ENCODE data around the gene FGF6.
"Not testable (repeated sequence)": the region's sequence is repeated elsewhere in the genome, so short reads cannot be mapped to it uniquely, and the experiment has no call there.

FGF6 gene, protein sequence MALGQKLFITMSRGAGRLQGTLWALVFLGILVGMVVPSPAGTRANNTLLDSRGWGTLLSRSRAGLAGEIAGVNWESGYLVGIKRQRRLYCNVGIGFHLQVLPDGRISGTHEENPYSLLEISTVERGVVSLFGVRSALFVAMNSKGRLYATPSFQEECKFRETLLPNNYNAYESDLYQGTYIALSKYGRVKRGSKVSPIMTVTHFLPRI

GRCh38 chr12:4445156-4446101, at the start of gene FGF6:
Gene FGF6 (minus strand): TSS chr12:4445815. CDS start chr12:4445570, 245 bp downstream.
- in situ Hi-C loops (cut with MboI; ENCODE audit: low sequenced_read_pairs): no loop called here

GRCh38 chr12:4490973-4491372, 45.4 kb upstream of the FGF6 start:
- in situ Hi-C loops (cut with MboI; ENCODE audit: low sequenced_read_pairs): no loop called here

- in situ Hi-C loops (cut with MboI; ENCODE audit: low sequenced_read_pairs): no loop called here
Measured at GRCh38 chr12:4489556-4489955, 43.9 kb upstream of the FGF6 start.

- in situ Hi-C loops (cut with MboI; ENCODE audit: low sequenced_read_pairs): no loop called here
Measured at GRCh38 chr12:4486980-4487379, 41.4 kb upstream of the FGF6 start.

GRCh38 chr12:4486049-4486699, 40.6 kb upstream of the FGF6 start:
- in situ Hi-C loops (cut with MboI; ENCODE audit: low sequenced_read_pairs): no loop called here

DNA sequence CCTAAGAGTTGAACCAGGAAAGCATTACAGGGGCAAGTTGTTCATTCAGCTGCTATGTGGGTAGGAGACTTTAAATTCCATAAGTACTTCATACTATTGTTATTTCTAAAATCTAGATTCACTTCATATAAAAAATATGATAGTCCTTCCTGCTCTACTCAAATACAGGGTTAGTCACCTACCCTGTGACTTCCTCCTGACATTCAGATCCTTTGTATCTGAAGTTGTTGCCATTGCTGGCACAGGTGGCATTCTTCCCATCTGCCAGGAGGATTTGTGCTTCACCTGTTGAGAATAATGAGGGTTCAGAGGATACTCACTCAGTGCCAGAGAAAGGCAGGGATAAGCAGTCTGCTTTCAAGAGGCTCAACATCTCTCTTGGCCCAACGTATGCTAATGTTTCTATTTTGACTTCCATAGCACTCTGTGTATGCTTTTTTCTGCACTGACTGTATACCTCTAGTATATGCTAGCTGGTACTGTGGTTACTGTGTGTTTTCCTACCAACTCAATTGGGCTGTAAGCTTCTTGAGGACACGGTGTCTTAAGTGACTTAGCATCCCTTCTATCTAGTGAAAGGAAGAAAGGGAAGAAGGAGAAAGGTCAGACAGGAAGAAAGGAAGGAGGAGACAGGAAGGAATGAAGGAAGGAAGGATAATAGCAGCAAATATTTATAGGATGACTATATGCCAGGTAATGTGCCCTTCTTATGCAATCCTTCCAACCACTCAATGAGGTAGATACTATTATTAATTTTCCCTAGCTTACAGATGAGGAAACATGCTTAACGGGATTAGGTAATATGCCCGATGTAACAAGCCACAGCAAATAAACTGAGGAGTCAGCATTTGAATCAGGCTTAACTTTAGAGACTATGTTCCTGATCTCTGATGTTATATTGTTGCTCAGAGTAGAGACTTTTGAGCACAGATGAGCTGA, 38.5 kb upstream of the FGF6 start:
- in situ Hi-C loops (cut with MboI; ENCODE audit: low sequenced_read_pairs): no loop called here

DNA sequence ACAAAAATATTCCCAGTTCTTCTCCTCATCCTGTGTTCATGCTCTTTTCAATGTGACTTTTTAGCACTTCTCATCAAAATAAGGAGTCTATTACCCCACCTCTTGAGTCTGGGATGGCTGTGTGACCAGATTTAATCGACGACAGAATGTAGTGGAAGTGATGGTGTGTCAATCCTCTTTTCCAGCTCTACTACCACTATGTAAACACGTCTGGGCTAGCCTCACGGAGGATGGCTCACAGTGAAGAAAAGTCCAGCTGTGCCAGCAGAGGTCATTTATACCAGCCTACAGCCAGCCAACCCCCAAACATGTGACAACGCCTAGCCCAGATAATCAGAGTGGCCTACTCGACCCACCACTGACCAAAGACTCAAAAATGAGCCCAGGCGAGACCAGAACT, 37.3 kb upstream of the FGF6 start:
- in situ Hi-C loops (cut with MboI; ENCODE audit: low sequenced_read_pairs): no loop called here

GRCh38 chr12:4478933-4479332, 33.3 kb upstream of the FGF6 start:
- in situ Hi-C loops (cut with MboI; ENCODE audit: low sequenced_read_pairs): no loop called here

DNA sequence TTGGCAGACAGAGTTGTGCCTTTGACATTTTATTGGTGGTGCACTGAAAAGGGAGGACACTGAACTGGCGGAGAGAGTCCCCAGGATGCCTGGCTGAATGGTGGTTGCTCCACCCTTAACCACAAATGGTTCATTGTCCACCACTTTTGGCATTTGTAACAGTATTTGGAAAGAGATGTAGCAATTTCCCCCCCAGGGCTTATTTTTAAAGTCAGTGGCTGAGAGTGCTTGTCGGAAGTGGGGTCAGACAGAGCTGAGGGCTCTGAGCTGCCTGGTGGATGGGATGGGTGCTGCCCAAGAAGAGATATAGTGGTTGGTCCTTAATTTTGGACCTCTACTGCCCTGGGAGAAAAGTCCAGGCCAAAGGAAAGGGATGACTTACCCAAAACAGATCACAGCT, 31.5 kb upstream of the FGF6 start:
- in situ Hi-C loops (cut with MboI; ENCODE audit: low sequenced_read_pairs): no loop called here

DNA sequence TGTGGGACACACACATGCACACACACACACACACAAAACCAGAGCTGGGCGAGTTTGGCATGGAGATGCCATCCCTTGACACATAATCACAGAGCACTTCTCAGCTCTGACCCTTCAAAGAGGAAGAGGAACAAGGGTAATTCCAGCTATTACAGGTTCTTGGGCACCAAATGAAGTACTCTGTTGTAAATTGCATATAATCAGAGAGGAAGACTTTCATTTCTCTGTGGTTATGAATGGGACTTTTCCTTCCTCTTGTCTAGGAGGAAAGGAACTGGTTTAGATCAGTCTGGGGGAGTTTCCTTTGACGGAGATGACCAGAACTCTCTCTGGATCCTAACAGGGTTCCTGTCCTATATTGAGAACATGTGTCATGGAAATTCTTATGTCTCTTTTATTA, 26.4 kb upstream of the FGF6 start:
- in situ Hi-C loops (cut with MboI; ENCODE audit: low sequenced_read_pairs): no loop called here

DNA sequence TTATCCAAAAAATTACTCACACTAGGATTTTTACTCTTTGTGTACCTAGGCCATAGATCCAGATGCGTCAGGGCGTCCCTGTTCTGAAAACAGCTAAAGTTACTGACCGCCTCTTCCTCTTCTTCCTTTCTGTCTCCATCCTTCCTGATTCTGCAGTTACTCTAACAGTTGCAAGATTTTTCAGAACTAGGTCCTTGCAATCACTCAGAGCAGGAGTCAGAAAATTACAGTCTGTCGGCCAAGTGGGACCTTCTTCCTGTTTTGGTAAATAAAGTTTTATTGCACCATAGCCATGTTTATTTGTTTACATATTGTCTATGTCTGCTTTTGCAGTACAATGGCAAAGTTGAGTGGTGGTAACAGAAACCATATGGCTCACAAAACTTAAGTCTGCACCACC, 25.6 kb upstream of the FGF6 start:
- in situ Hi-C loops (cut with MboI; ENCODE audit: low sequenced_read_pairs): no loop called here

- in situ Hi-C loops (cut with MboI; ENCODE audit: low sequenced_read_pairs): no loop called here
Measured at GRCh38 chr12:4468994-4469393, 23.4 kb upstream of the FGF6 start.

DNA sequence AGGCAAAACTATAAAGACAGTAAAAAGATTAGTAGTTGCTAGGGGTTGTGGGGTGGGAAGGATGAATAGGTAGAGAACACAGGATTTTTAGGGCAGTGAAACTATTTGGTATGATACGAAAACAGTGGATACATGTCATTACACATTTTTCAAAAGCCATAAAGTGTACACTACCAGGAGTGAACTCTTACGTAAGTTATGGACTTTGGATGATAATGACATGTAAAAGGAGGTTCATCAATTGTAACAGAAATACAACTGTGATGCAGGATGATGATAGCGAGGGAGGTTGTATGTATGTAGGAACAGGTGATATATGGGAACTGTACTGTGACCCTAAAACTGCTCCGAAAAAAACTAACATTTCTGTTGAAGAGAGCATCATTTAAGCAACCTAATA, 15.1 kb upstream of the FGF6 start:
- in situ Hi-C loops (cut with MboI; ENCODE audit: low sequenced_read_pairs): no loop called here

GRCh38 chr12:4455849-4456248, 10.2 kb upstream of the FGF6 start:
- in situ Hi-C loops (cut with MboI; ENCODE audit: low sequenced_read_pairs): not testable (repeated sequence)

- in situ Hi-C loops (cut with MboI; ENCODE audit: low sequenced_read_pairs): no loop called here
Measured at GRCh38 chr12:4454315-4454860, 8.8 kb upstream of the FGF6 start.

GRCh38 chr12:4451694-4452093, 6.1 kb upstream of the FGF6 start:
- in situ Hi-C loops (cut with MboI; ENCODE audit: low sequenced_read_pairs): no loop called here

GRCh38 chr12:4450551-4451112, 5.0 kb upstream of the FGF6 start:
- in situ Hi-C loops (cut with MboI; ENCODE audit: low sequenced_read_pairs): no loop called here

GRCh38 chr12:4449851-4450221, 4.2 kb upstream of the FGF6 start:
- in situ Hi-C loops (cut with MboI; ENCODE audit: low sequenced_read_pairs): no loop called here

DNA sequence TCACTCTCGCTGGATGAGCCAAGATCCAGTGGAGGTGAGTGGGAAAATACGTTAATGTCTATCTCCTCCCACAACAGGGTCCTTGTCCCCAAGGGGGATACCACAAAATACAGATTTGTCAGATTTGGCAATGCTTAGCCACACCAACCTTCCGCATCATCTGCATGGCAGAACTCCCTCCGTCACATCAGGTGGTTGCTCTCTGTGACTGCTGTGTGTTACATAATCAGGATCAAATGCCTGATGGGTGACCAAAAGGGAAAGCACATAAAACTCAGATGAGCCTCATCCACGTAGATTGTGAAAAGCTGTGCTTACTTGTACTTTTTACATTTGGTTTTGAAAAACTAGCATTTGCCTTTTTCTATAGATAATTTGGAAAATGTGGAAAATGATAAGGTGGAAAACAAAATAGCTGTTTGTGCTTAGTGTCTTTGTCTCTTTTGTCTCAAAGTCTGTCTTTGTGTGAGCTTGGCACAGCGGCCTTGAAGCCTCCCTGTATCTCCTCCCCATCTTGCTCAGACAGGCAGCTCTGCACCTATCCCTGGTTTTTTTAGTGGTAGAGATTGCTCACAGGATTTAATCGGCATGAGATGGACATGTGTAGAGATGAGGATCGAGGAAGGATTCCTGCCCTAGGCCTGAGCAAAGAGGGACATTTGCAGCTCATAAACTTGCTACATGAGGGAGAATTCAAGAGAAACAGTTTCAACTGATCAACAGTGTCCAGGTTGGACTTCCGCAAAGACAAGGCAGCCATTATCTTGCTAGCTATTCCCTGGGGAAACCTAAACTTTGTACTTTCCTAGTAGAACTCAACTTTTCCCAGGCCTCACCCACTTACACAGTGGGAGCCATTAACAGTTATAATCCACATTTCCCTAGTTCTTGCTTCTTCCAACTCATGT, 3.6 kb upstream of the FGF6 start:
- in situ Hi-C loops (cut with MboI; ENCODE audit: low sequenced_read_pairs): no loop called here

All from HL-60/S4 treated with retinoic acid at 250 ng/mL for 4 days and 3 days (cell line).